Measurements from ENCODE around the gene NBL1.
A peak's percentile ranks its signal among the peaks of the same experiment; 100 is the strongest.

DNA sequence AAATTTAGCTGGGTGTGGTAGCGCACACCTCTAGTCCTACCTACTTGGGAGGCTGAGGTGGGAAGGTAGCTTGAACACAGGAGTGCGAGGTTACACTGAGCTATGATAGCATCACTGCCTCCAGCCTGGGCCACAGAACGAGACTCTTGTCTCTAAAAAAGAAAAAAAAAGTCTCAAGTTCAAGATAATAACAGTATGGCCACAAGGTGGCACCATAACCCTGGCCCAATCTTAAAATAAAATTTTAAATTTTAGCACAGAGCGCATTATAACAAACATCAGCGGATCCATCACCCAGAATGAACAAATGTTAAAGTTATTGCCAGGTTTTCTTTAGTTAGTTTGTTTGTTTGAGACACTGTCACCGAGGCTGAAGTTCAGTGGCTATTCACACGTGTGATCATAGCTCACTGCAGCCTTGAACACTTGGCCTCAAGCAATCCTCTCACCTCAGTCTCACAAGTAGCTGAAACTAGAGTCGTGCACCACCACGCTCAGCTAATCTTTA, 17.7 kb downstream of the NBL1 start:
- TF ChIP-seq, protein P1, sequence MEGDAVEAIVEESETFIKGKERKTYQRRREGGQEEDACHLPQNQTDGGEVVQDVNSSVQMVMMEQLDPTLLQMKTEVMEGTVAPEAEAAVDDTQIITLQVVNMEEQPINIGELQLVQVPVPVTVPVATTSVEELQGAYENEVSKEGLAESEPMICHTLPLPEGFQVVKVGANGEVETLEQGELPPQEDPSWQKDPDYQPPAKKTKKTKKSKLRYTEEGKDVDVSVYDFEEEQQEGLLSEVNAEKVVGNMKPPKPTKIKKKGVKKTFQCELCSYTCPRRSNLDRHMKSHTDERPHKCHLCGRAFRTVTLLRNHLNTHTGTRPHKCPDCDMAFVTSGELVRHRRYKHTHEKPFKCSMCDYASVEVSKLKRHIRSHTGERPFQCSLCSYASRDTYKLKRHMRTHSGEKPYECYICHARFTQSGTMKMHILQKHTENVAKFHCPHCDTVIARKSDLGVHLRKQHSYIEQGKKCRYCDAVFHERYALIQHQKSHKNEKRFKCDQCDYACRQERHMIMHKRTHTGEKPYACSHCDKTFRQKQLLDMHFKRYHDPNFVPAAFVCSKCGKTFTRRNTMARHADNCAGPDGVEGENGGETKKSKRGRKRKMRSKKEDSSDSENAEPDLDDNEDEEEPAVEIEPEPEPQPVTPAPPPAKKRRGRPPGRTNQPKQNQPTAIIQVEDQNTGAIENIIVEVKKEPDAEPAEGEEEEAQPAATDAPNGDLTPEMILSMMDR (conservative IDR thresholded peaks at IDR 0.05; ENCODE audit: low read depth, low read length) = peak; percentile 75
- TF ChIP-seq EZH2 (IDR thresholded peaks at IDR 0.05; ENCODE audit: borderline replicate concordance, low read depth, low read length, poor library complexity, severe bottlenecking) = no peak
